Suprapubic skin (tissue), 4 donors: ENCODE results near the gene NSMCE3. TPM values are rescaled to one million over a fixed set of nuclear protein-coding genes. Genes with fewer than 3 reads are reported as not detected.

Experiments used
- DNase-seq, 2 donors: peaks; one replicate each; pipeline ENCODE4 v3.0.0-alpha.2; 2019; ENCODE audit warnings: low spot score in 2 of 2
- H3K27ac ChIP-seq: fragments of 200-600 bp; sonication (generic); one replicate; pipeline ENCODE4 v1.5.1; 2019
- H3K27me3 ChIP-seq: fragments of 200-600 bp; sonication (generic); one replicate; pipeline ENCODE4 v1.5.1; 2019
- H3K36me3 ChIP-seq: fragments of 200-600 bp; sonication (generic); one replicate; pipeline ENCODE4 v1.5.1; 2019
- H3K4me1 ChIP-seq: fragments of 200-600 bp; sonication (generic); one replicate; pipeline ENCODE4 v1.5.1; 2019
- H3K4me3 ChIP-seq: fragments of 200-600 bp; sonication (generic); one replicate; pipeline ENCODE4 v1.5.1; 2019; ENCODE audit warnings: mild to moderate bottlenecking
- H3K9me3 ChIP-seq: fragments of 200-600 bp; sonication (generic); one replicate; pipeline ENCODE4 v1.5.1; 2019
- EP300 ChIP-seq: sonication (generic); formaldehyde crosslinking; IDR thresholded peaks from one replicate; pipeline ENCODE4 v1.6.1; 2017; ENCODE audit warnings: antibody characterized with exemption
- POLR2A ChIP-seq, 2 donors: fragments of 450-650 bp; IDR thresholded peaks; one replicate each; pipeline ENCODE4 v1.6.1; 2017; ENCODE audit warnings: antibody characterized with exemption in 2 of 2, mild to moderate bottlenecking in 2 of 2, moderate library complexity in 2 of 2
- POLR2AphosphoS5 ChIP-seq, 3 donors: sonication (generic); formaldehyde crosslinking; IDR thresholded peaks; one replicate each; pipeline ENCODE4 v1.6.1; 2017; ENCODE audit warnings: antibody characterized with exemption in 3 of 3
- WGBS: methylation state at CpG from one replicate; pipeline ENCODE4 v1.1.5; 2018; 5-methylcytosine and 5-hydroxymethylcytosine counted together
- total RNA-seq, 4 donors: library from RNA; depleted of rRNA; stranded (reverse); fragments of >200 nt; gene quantifications; one replicate each; pipeline ENCODE4 v1.1.0, GENCODE V29; 2016
- TF ChIP-seq, protein P1 (sequence below), 2 donors: fragments of 200-600 bp in 1 of 2; fragments of 450-650 bp in 1 of 2; sonication (generic) in 1 of 2; IDR thresholded peaks; one replicate each; pipeline ENCODE4 v1.5.1; 2016 to 2019; ENCODE audit warnings: antibody characterized with exemption in 2 of 2, mild to moderate bottlenecking in 1 of 2, moderate library complexity in 1 of 2

Gene NSMCE3
- total RNA-seq, 4 donors from 2014 or later: 4.5 to 7.9 (median 6.1) TPM

DNA sequence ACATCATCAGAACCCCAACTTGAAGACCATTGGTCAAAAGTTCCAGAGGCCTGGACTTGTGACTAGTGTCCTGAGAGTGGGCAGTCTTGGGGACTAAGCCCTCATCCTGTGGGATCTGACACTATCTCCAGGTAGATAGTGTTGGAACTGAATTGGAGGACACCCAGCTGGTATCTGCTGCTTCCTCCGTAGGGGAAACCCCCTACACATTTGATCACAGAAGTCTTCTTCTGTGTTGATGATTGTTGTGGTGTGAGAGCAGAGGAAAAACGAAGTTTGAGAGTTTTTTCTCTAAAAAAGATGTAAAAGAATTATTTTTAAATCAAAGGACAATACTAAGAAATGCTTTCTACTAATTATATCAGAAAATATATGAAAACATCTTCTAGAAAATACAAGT, 6.9 kb downstream of the NSMCE3 start:
- DNase-seq: no peak
- H3K4me1 ChIP-seq: peaks cover 15% of the 10 kb centered on the region
- H3K9me3 ChIP-seq: no peaks in the 10 kb centered on the region
- H3K27me3 ChIP-seq: no peaks in the 10 kb centered on the region
- TF ChIP-seq EP300: no peak
- TF ChIP-seq POLR2A (IDR thresholded peaks at IDR 0.05): no peak
- TF ChIP-seq, protein P1, sequence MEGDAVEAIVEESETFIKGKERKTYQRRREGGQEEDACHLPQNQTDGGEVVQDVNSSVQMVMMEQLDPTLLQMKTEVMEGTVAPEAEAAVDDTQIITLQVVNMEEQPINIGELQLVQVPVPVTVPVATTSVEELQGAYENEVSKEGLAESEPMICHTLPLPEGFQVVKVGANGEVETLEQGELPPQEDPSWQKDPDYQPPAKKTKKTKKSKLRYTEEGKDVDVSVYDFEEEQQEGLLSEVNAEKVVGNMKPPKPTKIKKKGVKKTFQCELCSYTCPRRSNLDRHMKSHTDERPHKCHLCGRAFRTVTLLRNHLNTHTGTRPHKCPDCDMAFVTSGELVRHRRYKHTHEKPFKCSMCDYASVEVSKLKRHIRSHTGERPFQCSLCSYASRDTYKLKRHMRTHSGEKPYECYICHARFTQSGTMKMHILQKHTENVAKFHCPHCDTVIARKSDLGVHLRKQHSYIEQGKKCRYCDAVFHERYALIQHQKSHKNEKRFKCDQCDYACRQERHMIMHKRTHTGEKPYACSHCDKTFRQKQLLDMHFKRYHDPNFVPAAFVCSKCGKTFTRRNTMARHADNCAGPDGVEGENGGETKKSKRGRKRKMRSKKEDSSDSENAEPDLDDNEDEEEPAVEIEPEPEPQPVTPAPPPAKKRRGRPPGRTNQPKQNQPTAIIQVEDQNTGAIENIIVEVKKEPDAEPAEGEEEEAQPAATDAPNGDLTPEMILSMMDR (IDR thresholded peaks at IDR 0.05): no peak
- TF ChIP-seq POLR2AphosphoS5 (IDR thresholded peaks at IDR 0.05): no peak
- H3K36me3 ChIP-seq: no peaks in the 10 kb centered on the region
- H3K4me3 ChIP-seq: no peak overlapping the region
- 71% methylated on average over 2 of the region's 2 CpGs for WGBS
- H3K27ac ChIP-seq: no peak overlapping the region

- TF ChIP-seq POLR2A (IDR thresholded peaks at IDR 0.05) (no peak), POLR2AphosphoS5 (IDR thresholded peaks at IDR 0.05) (no peak), EP300 (no peak)
- TF ChIP-seq, protein P1 (IDR thresholded peaks at IDR 0.05): no peak
- Histone ChIP-seq H3K36me3 (no peaks in the 10 kb centered on the region), H3K4me3 (no peak overlapping the region), H3K4me1 (no peaks in the 10 kb centered on the region), H3K27ac (no peak overlapping the region), H3K9me3 (no peaks in the 10 kb centered on the region), H3K27me3 (no peaks in the 10 kb centered on the region)
- 93% methylated on average over 6 of the region's 6 CpGs for WGBS
- DNase-seq: no peak
These were observed 8.7 kb downstream of the NSMCE3 start for GRCh38 chr15:29260896-29261295.

DNA sequence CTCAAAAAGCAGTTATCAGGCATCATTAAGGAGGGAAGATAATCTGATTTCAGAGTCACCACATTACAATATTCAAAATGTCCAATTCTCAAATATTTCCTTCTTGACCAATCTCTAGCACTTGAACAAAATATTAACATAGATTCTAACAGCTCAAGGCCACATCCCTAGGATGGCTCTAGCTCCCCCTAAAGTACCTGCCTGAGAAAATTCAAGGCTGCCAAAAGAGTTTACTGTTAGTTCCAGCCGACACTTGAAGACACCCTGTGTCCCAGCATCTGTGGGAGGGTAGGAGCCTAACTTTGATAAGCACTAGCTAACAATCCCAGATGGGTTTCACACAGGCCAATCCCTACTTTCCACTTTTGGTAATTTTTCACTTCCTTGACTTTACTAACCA, 10.4 kb downstream of the NSMCE3 start:
- TF ChIP-seq POLR2A (IDR thresholded peaks at IDR 0.05) (no peak), POLR2AphosphoS5 (IDR thresholded peaks at IDR 0.05) (no peak), EP300 (no peak)
- TF ChIP-seq, protein P1 (IDR thresholded peaks at IDR 0.05): no peak
- Histone ChIP-seq H3K27me3 (no peaks in the 10 kb centered on the region), H3K4me1 (no peaks in the 10 kb centered on the region), H3K9me3 (no peaks in the 10 kb centered on the region), H3K27ac (no peak overlapping the region), H3K36me3 (no peaks in the 10 kb centered on the region), H3K4me3 (no peak overlapping the region)
- DNase-seq: no peak
- 21% methylated on average over 1 of the region's 1 CpG for WGBS

DNA sequence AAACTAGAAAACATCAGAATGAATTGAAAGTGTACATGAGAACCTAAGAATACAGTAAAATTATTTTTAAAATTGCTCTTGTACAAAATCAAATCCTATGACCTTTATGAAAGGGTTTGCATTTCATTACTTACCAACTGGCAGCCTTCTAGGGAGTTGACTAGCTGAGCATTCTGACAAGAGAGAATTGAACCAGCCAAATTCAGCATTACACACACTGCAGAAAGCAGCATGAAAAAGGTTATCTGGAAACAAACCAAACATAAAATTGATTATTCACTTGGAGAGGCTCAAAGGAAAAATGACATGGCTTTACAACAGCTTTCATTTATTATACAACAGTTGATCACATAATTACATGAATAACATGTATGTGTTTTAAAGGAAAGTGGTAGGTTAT, 17.4 kb downstream of the NSMCE3 start:
- H3K27me3 ChIP-seq: no peaks in the 10 kb centered on the region
- DNase-seq: no peak
- no peaks in the 10 kb centered on the region for H3K9me3 ChIP-seq
- H3K4me3 ChIP-seq: no peak overlapping the region
- H3K27ac ChIP-seq: no peak overlapping the region
- H3K4me1 ChIP-seq: no peaks in the 10 kb centered on the region
- TF ChIP-seq EP300 (no peak), POLR2AphosphoS5 (IDR thresholded peaks at IDR 0.05) (no peak), POLR2A (IDR thresholded peaks at IDR 0.05) (no peak)
- TF ChIP-seq, protein P1 (IDR thresholded peaks at IDR 0.05): no peak
- no peaks in the 10 kb centered on the region for H3K36me3 ChIP-seq

- no peaks in the 10 kb centered on the region for H3K4me1 ChIP-seq
- H3K9me3 ChIP-seq: no peaks in the 10 kb centered on the region
- no peak for TF ChIP-seq POLR2A (IDR thresholded peaks at IDR 0.05)
- TF ChIP-seq POLR2AphosphoS5 (IDR thresholded peaks at IDR 0.05): no peak
- TF ChIP-seq, protein P1 (IDR thresholded peaks at IDR 0.05): no peak
- TF ChIP-seq EP300: no peak
- H3K4me3 ChIP-seq: no peak overlapping the region
- H3K36me3 ChIP-seq: no peaks in the 10 kb centered on the region
- no peak for DNase-seq
- no peak overlapping the region for H3K27ac ChIP-seq
- 87% methylated on average over 7 of the region's 7 CpGs for WGBS
- H3K27me3 ChIP-seq: no peaks in the 10 kb centered on the region
These were observed 25.1 kb downstream of the NSMCE3 start for GRCh38 chr15:29244544-29244943.
